ENCODE results near the gene HEBP2.

GRCh38 chr6:138405816-138406413, 1.9 kb downstream of the HEBP2 start:
- TF ChIP-seq, protein P1, sequence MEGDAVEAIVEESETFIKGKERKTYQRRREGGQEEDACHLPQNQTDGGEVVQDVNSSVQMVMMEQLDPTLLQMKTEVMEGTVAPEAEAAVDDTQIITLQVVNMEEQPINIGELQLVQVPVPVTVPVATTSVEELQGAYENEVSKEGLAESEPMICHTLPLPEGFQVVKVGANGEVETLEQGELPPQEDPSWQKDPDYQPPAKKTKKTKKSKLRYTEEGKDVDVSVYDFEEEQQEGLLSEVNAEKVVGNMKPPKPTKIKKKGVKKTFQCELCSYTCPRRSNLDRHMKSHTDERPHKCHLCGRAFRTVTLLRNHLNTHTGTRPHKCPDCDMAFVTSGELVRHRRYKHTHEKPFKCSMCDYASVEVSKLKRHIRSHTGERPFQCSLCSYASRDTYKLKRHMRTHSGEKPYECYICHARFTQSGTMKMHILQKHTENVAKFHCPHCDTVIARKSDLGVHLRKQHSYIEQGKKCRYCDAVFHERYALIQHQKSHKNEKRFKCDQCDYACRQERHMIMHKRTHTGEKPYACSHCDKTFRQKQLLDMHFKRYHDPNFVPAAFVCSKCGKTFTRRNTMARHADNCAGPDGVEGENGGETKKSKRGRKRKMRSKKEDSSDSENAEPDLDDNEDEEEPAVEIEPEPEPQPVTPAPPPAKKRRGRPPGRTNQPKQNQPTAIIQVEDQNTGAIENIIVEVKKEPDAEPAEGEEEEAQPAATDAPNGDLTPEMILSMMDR (conservative IDR thresholded peaks at IDR 0.05; ENCODE audit: low read depth, low read length) = no peak
- TF ChIP-seq EZH2phosphoT487 (IDR thresholded peaks at IDR 0.05; ENCODE audit: borderline replicate concordance, low read length) (no peak), EZH2 (IDR thresholded peaks at IDR 0.05; ENCODE audit: low read length, unreplicated experiment) (no peak)
